HG02763 (cell line): ENCODE results near the gene FSTL4.

ENCODE experiments used
- ATAC-seq: cut with Tn5 transposase; IDR thresholded peaks from one replicate; pipeline ENCODE4 v1.9.1; 2021; ENCODE audit warnings: mild to moderate bottlenecking, moderate library complexity; ENCODE audit not compliant: unreplicated experiment

The FSTL4 gene

GRCh38 chr5:133393776-133394476 lies 218.4 kb downstream of the FSTL4 start:
- no peak for ATAC-seq

- ATAC-seq = no peak
Observed at GRCh38 chr5:133392448-133392847, 219.9 kb downstream of the FSTL4 start.

- no peak for ATAC-seq
Observed at GRCh38 chr5:133391354-133392136, 220.8 kb downstream of the FSTL4 start.

- ATAC-seq = no peak
Observed at GRCh38 chr5:133390416-133391353, 221.7 kb downstream of the FSTL4 start.

GRCh38 chr5:133389066-133389590 lies 223.2 kb downstream of the FSTL4 start:
- ATAC-seq = no peak

- no peak for ATAC-seq
Observed at GRCh38 chr5:133387621-133388020, 224.7 kb downstream of the FSTL4 start.

- no peak for ATAC-seq
Observed at GRCh38 chr5:133387091-133387490, 225.2 kb downstream of the FSTL4 start.

- no peak for ATAC-seq
Observed at GRCh38 chr5:133386662-133387061, 225.7 kb downstream of the FSTL4 start.

GRCh38 chr5:133385346-133385745 lies 227.0 kb downstream of the FSTL4 start:
- no peak for ATAC-seq

GRCh38 chr5:133384903-133385302 lies 227.4 kb downstream of the FSTL4 start:
- no peak for ATAC-seq

- no peak for ATAC-seq
Observed at GRCh38 chr5:133384120-133384855, 228.1 kb downstream of the FSTL4 start.

- no peak for ATAC-seq
Observed at GRCh38 chr5:133383580-133383939, 228.8 kb downstream of the FSTL4 start.

- no peak for ATAC-seq
Observed at GRCh38 chr5:133382661-133383579, 229.4 kb downstream of the FSTL4 start.

GRCh38 chr5:133381571-133382365 lies 230.6 kb downstream of the FSTL4 start:
- no peak for ATAC-seq

- no peak for ATAC-seq
Observed at GRCh38 chr5:133381041-133381440, 231.3 kb downstream of the FSTL4 start.

- ATAC-seq = no peak
Observed at GRCh38 chr5:133377736-133378135, 234.6 kb downstream of the FSTL4 start.

GRCh38 chr5:133376986-133377385 lies 235.4 kb downstream of the FSTL4 start:
- no peak for ATAC-seq

GRCh38 chr5:133373121-133373870 lies 239.0 kb downstream of the FSTL4 start:
- ATAC-seq = no peak
